SK-N-SH treated with all-trans-retinoic acid at 6 μM for 48 hours (cell line): ENCODE data around the gene CD200.

ENCODE experiments used
- BACH2 ChIP-seq: fragments of 250-450 bp; sonication (Bioruptor Pico); IDR thresholded peaks from 2 replicates; pipeline ENCODE4 v1.9.0; 2021; ENCODE audit warnings: mild to moderate bottlenecking, borderline replicate concordance
- CSDC2 ChIP-seq: fragments of 250-450 bp; sonication (Bioruptor Pico); IDR thresholded peaks from 2 replicates; pipeline ENCODE4 v1.5.0; 2020; ENCODE audit warnings: mild to moderate bottlenecking, moderate library complexity
- OSR1 ChIP-seq: fragments of 250-450 bp; sonication (Bioruptor Pico); IDR thresholded peaks from 2 replicates; pipeline ENCODE4 v1.8.0; 2022; ENCODE audit warnings: moderate library complexity, mild to moderate bottlenecking, inconsistent platforms
- RARB ChIP-seq: fragments of 250-450 bp; sonication (Bioruptor Pico); IDR thresholded peaks from 2 replicates; pipeline ENCODE4 v1.8.0; 2021; ENCODE audit warnings: mild to moderate bottlenecking, moderate library complexity
- SNAI2 ChIP-seq: fragments of 250-450 bp; sonication (Bioruptor Pico); IDR thresholded peaks from 2 replicates; pipeline ENCODE4 v1.5.0; 2020; ENCODE audit warnings: mild to moderate bottlenecking, moderate library complexity
- TCF4 ChIP-seq: fragments of 250-450 bp; sonication (Bioruptor Pico); IDR thresholded peaks from 2 replicates; pipeline ENCODE4 v1.8.0; 2021; ENCODE audit warnings: mild to moderate bottlenecking, moderate library complexity, borderline replicate concordance
- ZC3H10 ChIP-seq: fragments of 250-450 bp; sonication (Bioruptor Pico); IDR thresholded peaks from 2 replicates; pipeline ENCODE4 v1.5.1; 2021; ENCODE audit warnings: mild to moderate bottlenecking, moderate library complexity
- ZFP30 ChIP-seq: fragments of 450-650 bp; formaldehyde crosslinking; IDR thresholded peaks from 2 replicates; pipeline ENCODE4 v1.5.0; 2022; ENCODE audit warnings: mild to moderate bottlenecking, moderate library complexity
- ZNF565 ChIP-seq: fragments of 450-650 bp; formaldehyde crosslinking; conservative IDR thresholded peaks from 2 replicates; pipeline ENCODE4 v1.5.0; 2020; ENCODE audit warnings: low read depth, mild to moderate bottlenecking, moderate library complexity
- ZNF70 ChIP-seq: fragments of 450-650 bp; formaldehyde crosslinking; IDR thresholded peaks from 2 replicates; pipeline ENCODE4 v1.5.0; 2020; ENCODE audit warnings: mild to moderate bottlenecking, moderate library complexity
- TF ChIP-seq, protein P1 (sequence below): fragments of 250-450 bp; sonication (Bioruptor Pico); IDR thresholded peaks from 2 replicates; pipeline ENCODE4 v1.5.1; 2021; ENCODE audit warnings: mild to moderate bottlenecking, moderate library complexity
- TF ChIP-seq, protein P2 (sequence below): fragments of 250-450 bp; sonication (Bioruptor Pico); IDR thresholded peaks from 2 replicates; pipeline ENCODE4 v1.5.1; 2020; ENCODE audit warnings: low read depth, mild to moderate bottlenecking, moderate library complexity
- TF ChIP-seq, protein P3 (sequence below): fragments of 250-450 bp; sonication (Bioruptor Pico); IDR thresholded peaks from 2 replicates; pipeline ENCODE4 v1.8.0; 2020; ENCODE audit warnings: mild to moderate bottlenecking, moderate library complexity, borderline replicate concordance
- TF ChIP-seq, protein P4 (sequence below): fragments of 250-450 bp; sonication (Bioruptor Pico); IDR thresholded peaks from 2 replicates; pipeline ENCODE4 v1.8.0; 2021; ENCODE audit warnings: low read depth, mild to moderate bottlenecking, moderate library complexity, borderline replicate concordance

DNA sequence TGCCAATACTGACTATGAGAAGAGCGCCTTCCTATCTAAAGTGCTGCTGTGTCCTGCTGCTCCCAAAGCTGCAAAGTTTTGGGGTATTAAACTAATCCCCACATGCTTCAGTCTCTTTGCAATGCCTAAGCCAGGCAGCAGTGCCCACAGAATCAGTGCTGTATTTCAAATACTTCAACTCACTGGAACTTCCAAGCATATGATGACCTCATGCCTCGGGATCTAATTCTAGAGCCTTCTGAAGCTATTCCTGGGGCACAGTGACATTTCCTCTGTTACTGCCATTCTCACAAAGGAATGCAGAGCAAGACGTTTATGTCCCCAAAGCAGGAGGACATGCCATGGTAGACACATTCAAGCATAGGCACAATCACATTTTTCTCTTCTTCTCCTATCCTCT is 78.5 kb downstream of the CD200 start:
- TF ChIP-seq, protein P1, sequence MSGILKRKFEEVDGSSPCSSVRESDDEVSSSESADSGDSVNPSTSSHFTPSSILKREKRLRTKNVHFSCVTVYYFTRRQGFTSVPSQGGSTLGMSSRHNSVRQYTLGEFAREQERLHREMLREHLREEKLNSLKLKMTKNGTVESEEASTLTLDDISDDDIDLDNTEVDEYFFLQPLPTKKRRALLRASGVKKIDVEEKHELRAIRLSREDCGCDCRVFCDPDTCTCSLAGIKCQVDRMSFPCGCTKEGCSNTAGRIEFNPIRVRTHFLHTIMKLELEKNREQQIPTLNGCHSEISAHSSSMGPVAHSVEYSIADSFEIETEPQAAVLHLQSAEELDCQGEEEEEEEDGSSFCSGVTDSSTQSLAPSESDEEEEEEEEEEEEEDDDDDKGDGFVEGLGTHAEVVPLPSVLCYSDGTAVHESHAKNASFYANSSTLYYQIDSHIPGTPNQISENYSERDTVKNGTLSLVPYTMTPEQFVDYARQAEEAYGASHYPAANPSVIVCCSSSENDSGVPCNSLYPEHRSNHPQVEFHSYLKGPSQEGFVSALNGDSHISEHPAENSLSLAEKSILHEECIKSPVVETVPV (CRISPR knock-in tag) = no peak
- TF ChIP-seq OSR1 (CRISPR knock-in tag) (no peak), TCF4 (no peak), SNAI2 (no peak), ZFP30 (CRISPR knock-in tag) (no peak), ZC3H10 (CRISPR knock-in tag) (no peak), ZNF565 (CRISPR knock-in tag) (no peak), BACH2 (no peak), ZNF70 (CRISPR knock-in tag) (no peak), CSDC2 (CRISPR knock-in tag) (no peak), RARB (CRISPR knock-in tag) (no peak)
- TF ChIP-seq, protein P2, sequence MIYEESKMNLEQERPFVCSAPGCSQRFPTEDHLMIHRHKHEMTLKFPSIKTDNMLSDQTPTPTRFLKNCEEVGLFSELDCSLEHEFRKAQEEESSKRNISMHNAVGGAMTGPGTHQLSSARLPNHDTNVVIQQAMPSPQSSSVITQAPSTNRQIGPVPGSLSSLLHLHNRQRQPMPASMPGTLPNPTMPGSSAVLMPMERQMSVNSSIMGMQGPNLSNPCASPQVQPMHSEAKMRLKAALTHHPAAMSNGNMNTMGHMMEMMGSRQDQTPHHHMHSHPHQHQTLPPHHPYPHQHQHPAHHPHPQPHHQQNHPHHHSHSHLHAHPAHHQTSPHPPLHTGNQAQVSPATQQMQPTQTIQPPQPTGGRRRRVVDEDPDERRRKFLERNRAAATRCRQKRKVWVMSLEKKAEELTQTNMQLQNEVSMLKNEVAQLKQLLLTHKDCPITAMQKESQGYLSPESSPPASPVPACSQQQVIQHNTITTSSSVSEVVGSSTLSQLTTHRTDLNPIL (CRISPR knock-in tag) = no peak
- TF ChIP-seq, protein P3, sequence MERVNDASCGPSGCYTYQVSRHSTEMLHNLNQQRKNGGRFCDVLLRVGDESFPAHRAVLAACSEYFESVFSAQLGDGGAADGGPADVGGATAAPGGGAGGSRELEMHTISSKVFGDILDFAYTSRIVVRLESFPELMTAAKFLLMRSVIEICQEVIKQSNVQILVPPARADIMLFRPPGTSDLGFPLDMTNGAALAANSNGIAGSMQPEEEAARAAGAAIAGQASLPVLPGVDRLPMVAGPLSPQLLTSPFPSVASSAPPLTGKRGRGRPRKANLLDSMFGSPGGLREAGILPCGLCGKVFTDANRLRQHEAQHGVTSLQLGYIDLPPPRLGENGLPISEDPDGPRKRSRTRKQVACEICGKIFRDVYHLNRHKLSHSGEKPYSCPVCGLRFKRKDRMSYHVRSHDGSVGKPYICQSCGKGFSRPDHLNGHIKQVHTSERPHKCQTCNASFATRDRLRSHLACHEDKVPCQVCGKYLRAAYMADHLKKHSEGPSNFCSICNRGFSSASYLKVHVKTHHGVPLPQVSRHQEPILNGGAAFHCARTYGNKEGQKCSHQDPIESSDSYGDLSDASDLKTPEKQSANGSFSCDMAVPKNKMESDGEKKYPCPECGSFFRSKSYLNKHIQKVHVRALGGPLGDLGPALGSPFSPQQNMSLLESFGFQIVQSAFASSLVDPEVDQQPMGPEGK (CRISPR knock-in tag) = no peak
- TF ChIP-seq, protein P4, sequence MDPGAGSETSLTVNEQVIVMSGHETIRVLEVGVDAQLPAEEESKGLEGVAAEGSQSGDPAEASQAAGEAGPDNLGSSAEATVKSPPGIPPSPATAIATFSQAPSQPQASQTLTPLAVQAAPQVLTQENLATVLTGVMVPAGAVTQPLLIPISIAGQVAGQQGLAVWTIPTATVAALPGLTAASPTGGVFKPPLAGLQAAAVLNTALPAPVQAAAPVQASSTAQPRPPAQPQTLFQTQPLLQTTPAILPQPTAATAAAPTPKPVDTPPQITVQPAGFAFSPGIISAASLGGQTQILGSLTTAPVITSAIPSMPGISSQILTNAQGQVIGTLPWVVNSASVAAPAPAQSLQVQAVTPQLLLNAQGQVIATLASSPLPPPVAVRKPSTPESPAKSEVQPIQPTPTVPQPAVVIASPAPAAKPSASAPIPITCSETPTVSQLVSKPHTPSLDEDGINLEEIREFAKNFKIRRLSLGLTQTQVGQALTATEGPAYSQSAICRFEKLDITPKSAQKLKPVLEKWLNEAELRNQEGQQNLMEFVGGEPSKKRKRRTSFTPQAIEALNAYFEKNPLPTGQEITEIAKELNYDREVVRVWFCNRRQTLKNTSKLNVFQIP (CRISPR knock-in tag) = no peak
